Neural cell (in vitro differentiated cells): ENCODE measurements around the gene SPAG16. TPM values are rescaled to one million over a fixed set of nuclear protein-coding genes. Genes with fewer than 3 reads are reported as not detected.

ENCODE experiments used
- H2AFZ ChIP-seq: fragments of 200-600, 300-800 bp; sonication (generic), shearing (Covaris generic); 2 replicates; pipeline ENCODE4 v1.6.0; 2014; ENCODE audit warnings: low read depth, mild to moderate bottlenecking, antibody characterized with exemption, low read length, moderate library complexity
- H3F3A ChIP-seq: fragments of 200-600 bp; shearing (Covaris generic); 2 replicates; pipeline ENCODE4 v1.6.1; 2016; ENCODE audit warnings: mild to moderate bottlenecking, moderate library complexity, mixed read lengths, antibody characterized with exemption, low read length; ENCODE audit not compliant: insufficient read depth, poor library complexity, severe bottlenecking
- H3K27ac ChIP-seq: fragments of 200-600, 300-800 bp; sonication (generic), shearing (Covaris generic); 2 replicates; pipeline ENCODE4 v1.5.1; 2014; ENCODE audit warnings: mild to moderate bottlenecking, low read length, moderate library complexity
- H3K27me3 ChIP-seq: fragments of 300-800, 200-600 bp; sonication (generic), shearing (Covaris generic); 2 replicates; pipeline ENCODE4 v1.6.0; 2014; ENCODE audit warnings: mild to moderate bottlenecking, low read depth, low read length, moderate library complexity; ENCODE audit not compliant: insufficient read depth
- H3K36me3 ChIP-seq: fragments of 300-800, 200-600 bp; sonication (generic), shearing (Covaris generic); 2 replicates; pipeline ENCODE4 v1.5.1; 2014; ENCODE audit warnings: mild to moderate bottlenecking, antibody characterized with exemption, low read length, moderate library complexity; ENCODE audit not compliant: insufficient read depth
- H3K4me2 ChIP-seq: fragments of 300-800, 200-600 bp; sonication (generic), shearing (Covaris generic); 2 replicates; pipeline ENCODE4 v1.6.0; 2014; ENCODE audit warnings: mild to moderate bottlenecking, low read length
- H3K4me3 ChIP-seq: fragments of 300-800, 200-600 bp; sonication (generic), shearing (Covaris generic); 2 replicates; pipeline ENCODE4 v1.5.1; 2014; ENCODE audit warnings: mild to moderate bottlenecking, low read length, moderate library complexity
- H3K79me2 ChIP-seq: fragments of 200-600 bp; shearing (Covaris generic); replicated peaks from 2 replicates; pipeline ENCODE4 v1.6.0; 2014; ENCODE audit warnings: mild to moderate bottlenecking, low read length, moderate library complexity; ENCODE audit not compliant: insufficient read depth
- H3K9ac ChIP-seq: fragments of 300-800, 200-600 bp; sonication (generic), shearing (Covaris generic); 2 replicates; pipeline ENCODE4 v1.6.1; 2016; ENCODE audit warnings: mild to moderate bottlenecking, low read length, mixed read lengths
- H3K9me2 ChIP-seq: fragments of 200-600 bp; shearing (Covaris generic); 2 replicates; pipeline ENCODE4 v1.6.1; 2016; ENCODE audit warnings: mild to moderate bottlenecking, low read length, mixed read lengths; ENCODE audit not compliant: insufficient read depth
- H3K9me3 ChIP-seq: fragments of 200-600, 300-800 bp; sonication (generic), shearing (Covaris generic); 2 replicates; pipeline ENCODE4 v1.6.1; 2016; ENCODE audit warnings: mild to moderate bottlenecking, mixed run types, low read length, moderate library complexity, mixed read lengths
- H4K20me1 ChIP-seq: fragments of 200-600 bp; shearing (Covaris generic); 2 replicates; pipeline ENCODE4 v1.6.1; 2016; ENCODE audit warnings: mild to moderate bottlenecking, mixed run types; ENCODE audit not compliant: insufficient read depth
- EP300 ChIP-seq: fragments of 450-650 bp; conservative IDR thresholded peaks from 2 replicates; pipeline ENCODE4 v1.6.1; 2014; ENCODE audit warnings: antibody characterized with exemption, mild to moderate bottlenecking, moderate library complexity; ENCODE audit not compliant: poor library complexity, severe bottlenecking
- EZH2 ChIP-seq: fragments of 200-600, 300-800 bp; shearing (Covaris generic), sonication (generic); IDR thresholded peaks from 2 replicates; pipeline ENCODE4 v1.6.1; 2014; ENCODE audit warnings: antibody characterized with exemption, low read length, borderline replicate concordance, mild to moderate bottlenecking; ENCODE audit not compliant: insufficient read depth, poor library complexity, severe bottlenecking
- MXI1 ChIP-seq: fragments of 450-650 bp; conservative IDR thresholded peaks from 2 replicates; pipeline ENCODE4 v1.6.1; 2014; ENCODE audit warnings: antibody characterized with exemption, mild to moderate bottlenecking; ENCODE audit not compliant: poor library complexity, severe bottlenecking
- POLR2AphosphoS5 ChIP-seq: IDR thresholded peaks from 2 replicates; pipeline ENCODE4 v1.6.1; 2012
- RAD21 ChIP-seq: fragments of 450-650 bp; conservative IDR thresholded peaks from 2 replicates; pipeline ENCODE4 v1.6.1; 2014; ENCODE audit warnings: antibody characterized with exemption, mild to moderate bottlenecking, moderate library complexity
- SMC3 ChIP-seq: fragments of 450-650 bp; conservative IDR thresholded peaks from 2 replicates; pipeline ENCODE4 v1.6.1; 2014; ENCODE audit warnings: antibody characterized with exemption, mild to moderate bottlenecking, moderate library complexity; ENCODE audit not compliant: poor library complexity
- TAF1 ChIP-seq: IDR thresholded peaks from 2 replicates; pipeline ENCODE4 v1.6.1; 2012; ENCODE audit warnings: low read depth
- polyA plus RNA-seq: library from polyadenylated mRNA; depleted of rRNA; stranded (reverse); fragments of >200 nt; gene quantifications from 2 replicates; pipeline ENCODE4 v1.2.3, GENCODE V29; 2014
- TF ChIP-seq, protein P1 (sequence below): fragments of 450-650 bp; IDR thresholded peaks from 2 replicates; pipeline ENCODE4 v1.5.1; 2014; ENCODE audit warnings: antibody characterized with exemption, mild to moderate bottlenecking, moderate library complexity; ENCODE audit not compliant: poor library complexity, severe bottlenecking
- TF ChIP-seq, protein P2 (sequence below): IDR thresholded peaks from 2 replicates; pipeline ENCODE4 v1.6.1; 2012; ENCODE audit warnings: borderline replicate concordance

Gene SPAG16
- polyA plus RNA-seq, 1 donor from 2014 or later: 75.4 TPM

GRCh38 chr2:213971536-213971935, 687.3 kb downstream of the SPAG16 start:
- no peaks in the 10 kb centered on the region for H3K36me3 ChIP-seq
- H2AFZ ChIP-seq: no peak overlapping the region
- no peak overlapping the region for H3K4me3 ChIP-seq
- no peaks in the 10 kb centered on the region for H4K20me1 ChIP-seq
- no peaks in the 10 kb centered on the region for H3K9me3 ChIP-seq
- no peak overlapping the region for H3K27ac ChIP-seq
- H3K9me2 ChIP-seq: no peaks in the 10 kb centered on the region
- H3F3A ChIP-seq: no peaks in the 10 kb centered on the region
- H3K27me3 ChIP-seq: no peaks in the 10 kb centered on the region
- no peak overlapping the region for H3K9ac ChIP-seq
- TF ChIP-seq MXI1 (no peak), POLR2AphosphoS5 (no peak), EZH2 (no peak), EP300 (no peak), SMC3 (no peak), RAD21 (no peak), TAF1 (no peak)
- TF ChIP-seq, protein P1, sequence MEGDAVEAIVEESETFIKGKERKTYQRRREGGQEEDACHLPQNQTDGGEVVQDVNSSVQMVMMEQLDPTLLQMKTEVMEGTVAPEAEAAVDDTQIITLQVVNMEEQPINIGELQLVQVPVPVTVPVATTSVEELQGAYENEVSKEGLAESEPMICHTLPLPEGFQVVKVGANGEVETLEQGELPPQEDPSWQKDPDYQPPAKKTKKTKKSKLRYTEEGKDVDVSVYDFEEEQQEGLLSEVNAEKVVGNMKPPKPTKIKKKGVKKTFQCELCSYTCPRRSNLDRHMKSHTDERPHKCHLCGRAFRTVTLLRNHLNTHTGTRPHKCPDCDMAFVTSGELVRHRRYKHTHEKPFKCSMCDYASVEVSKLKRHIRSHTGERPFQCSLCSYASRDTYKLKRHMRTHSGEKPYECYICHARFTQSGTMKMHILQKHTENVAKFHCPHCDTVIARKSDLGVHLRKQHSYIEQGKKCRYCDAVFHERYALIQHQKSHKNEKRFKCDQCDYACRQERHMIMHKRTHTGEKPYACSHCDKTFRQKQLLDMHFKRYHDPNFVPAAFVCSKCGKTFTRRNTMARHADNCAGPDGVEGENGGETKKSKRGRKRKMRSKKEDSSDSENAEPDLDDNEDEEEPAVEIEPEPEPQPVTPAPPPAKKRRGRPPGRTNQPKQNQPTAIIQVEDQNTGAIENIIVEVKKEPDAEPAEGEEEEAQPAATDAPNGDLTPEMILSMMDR: no peak
- TF ChIP-seq, protein P2, sequence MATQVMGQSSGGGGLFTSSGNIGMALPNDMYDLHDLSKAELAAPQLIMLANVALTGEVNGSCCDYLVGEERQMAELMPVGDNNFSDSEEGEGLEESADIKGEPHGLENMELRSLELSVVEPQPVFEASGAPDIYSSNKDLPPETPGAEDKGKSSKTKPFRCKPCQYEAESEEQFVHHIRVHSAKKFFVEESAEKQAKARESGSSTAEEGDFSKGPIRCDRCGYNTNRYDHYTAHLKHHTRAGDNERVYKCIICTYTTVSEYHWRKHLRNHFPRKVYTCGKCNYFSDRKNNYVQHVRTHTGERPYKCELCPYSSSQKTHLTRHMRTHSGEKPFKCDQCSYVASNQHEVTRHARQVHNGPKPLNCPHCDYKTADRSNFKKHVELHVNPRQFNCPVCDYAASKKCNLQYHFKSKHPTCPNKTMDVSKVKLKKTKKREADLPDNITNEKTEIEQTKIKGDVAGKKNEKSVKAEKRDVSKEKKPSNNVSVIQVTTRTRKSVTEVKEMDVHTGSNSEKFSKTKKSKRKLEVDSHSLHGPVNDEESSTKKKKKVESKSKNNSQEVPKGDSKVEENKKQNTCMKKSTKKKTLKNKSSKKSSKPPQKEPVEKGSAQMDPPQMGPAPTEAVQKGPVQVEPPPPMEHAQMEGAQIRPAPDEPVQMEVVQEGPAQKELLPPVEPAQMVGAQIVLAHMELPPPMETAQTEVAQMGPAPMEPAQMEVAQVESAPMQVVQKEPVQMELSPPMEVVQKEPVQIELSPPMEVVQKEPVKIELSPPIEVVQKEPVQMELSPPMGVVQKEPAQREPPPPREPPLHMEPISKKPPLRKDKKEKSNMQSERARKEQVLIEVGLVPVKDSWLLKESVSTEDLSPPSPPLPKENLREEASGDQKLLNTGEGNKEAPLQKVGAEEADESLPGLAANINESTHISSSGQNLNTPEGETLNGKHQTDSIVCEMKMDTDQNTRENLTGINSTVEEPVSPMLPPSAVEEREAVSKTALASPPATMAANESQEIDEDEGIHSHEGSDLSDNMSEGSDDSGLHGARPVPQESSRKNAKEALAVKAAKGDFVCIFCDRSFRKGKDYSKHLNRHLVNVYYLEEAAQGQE: no peak
- H3K4me2 ChIP-seq: no peak overlapping the region
- no peaks in the 10 kb centered on the region for H3K79me2 ChIP-seq

DNA sequence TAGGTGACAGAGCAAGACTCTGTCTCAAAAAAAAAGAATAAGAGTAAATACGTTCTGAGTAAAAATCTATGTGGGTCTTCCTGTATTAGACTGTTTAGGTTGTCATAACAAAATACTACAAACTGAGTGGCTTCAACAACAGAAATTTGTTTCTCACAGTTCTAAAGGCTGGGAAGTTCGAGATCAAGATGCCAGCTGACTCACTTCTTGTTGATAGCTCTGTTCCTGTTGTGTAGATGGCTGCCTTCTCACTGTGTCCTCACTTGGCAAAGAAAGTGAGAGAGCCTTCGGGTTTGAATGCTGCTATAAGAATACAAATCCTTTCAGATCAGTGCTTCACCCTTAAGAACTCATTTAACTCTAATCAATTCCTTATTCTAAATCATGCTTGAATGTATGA, 696.6 kb downstream of the SPAG16 start:
- H2AFZ ChIP-seq: no peak overlapping the region
- H3K9ac ChIP-seq: no peak overlapping the region
- no peak for TF ChIP-seq EP300
- TF ChIP-seq, protein P2: no peak
- TF ChIP-seq EZH2: no peak
- TF ChIP-seq RAD21: no peak
- TF ChIP-seq, protein P1: no peak
- no peak for TF ChIP-seq SMC3

More for the DNA sequence above, 696.6 kb downstream of the SPAG16 start:
- no peak overlapping the region for H3K4me3 ChIP-seq
- no peaks in the 10 kb centered on the region for H3K9me2 ChIP-seq
- H3K36me3 ChIP-seq: no peaks in the 10 kb centered on the region
- H3F3A ChIP-seq: no peaks in the 10 kb centered on the region
- H3K27ac ChIP-seq: no peak overlapping the region
- no peaks in the 10 kb centered on the region for H4K20me1 ChIP-seq
- no peaks in the 10 kb centered on the region for H3K79me2 ChIP-seq
- H3K4me2 ChIP-seq: no peak overlapping the region
- H3K9me3 ChIP-seq: no peaks in the 10 kb centered on the region
- no peaks in the 10 kb centered on the region for H3K27me3 ChIP-seq
